SK-N-MC (cell line): ENCODE measurements around the gene ABCG1.

ENCODE experiments used
- DNase-seq: peaks from one replicate; pipeline ENCODE4 v3.0.0-alpha.2; 2011; ENCODE audit warnings: low read depth, low spot score
- H3K27ac ChIP-seq: fragments of 200-600 bp; sonication (generic); 2 replicates; pipeline ENCODE4 v1.5.1; 2016; ENCODE audit warnings: mixed run types
- H3K36me3 ChIP-seq: fragments of 200-600 bp; sonication (generic); 2 replicates; pipeline ENCODE4 v1.6.1; 2017; ENCODE audit warnings: antibody characterized with exemption, low read length, mixed read lengths; ENCODE audit not compliant: insufficient read depth
- H3K4me3 ChIP-seq: fragments of 200-600 bp; sonication (generic); 2 replicates; pipeline ENCODE4 v1.5.1; 2016
- H3K9ac ChIP-seq: fragments of 200-600 bp; sonication (generic); 2 replicates; pipeline ENCODE4 v1.8.0; 2017; ENCODE audit warnings: mixed run types, mixed read lengths; ENCODE audit not compliant: insufficient read length
- H3K9me3 ChIP-seq: fragments of 200-600 bp; sonication (generic); 2 replicates; pipeline ENCODE4 v1.6.1; 2017; ENCODE audit warnings: low read depth, mild to moderate bottlenecking, antibody characterized with exemption, low read length, moderate library complexity, mixed read lengths
- EZH2 ChIP-seq: fragments of 200-600 bp; sonication (generic); IDR thresholded peaks from one replicate; pipeline ENCODE4 v1.6.1; 2017; ENCODE audit warnings: antibody characterized with exemption
- FOXP2 ChIP-seq: optimal IDR thresholded peaks from 2 replicates; pipeline ENCODE3; 2011; ENCODE audit warnings: mild to moderate bottlenecking, moderate library complexity; ENCODE audit not compliant: insufficient read depth; ENCODE audit errors: extremely low read length, control extremely low read depth
- POLR2AphosphoS5 ChIP-seq: IDR thresholded peaks from 2 replicates; pipeline ENCODE4 v1.6.1; 2012; ENCODE audit warnings: mild to moderate bottlenecking, low read depth, low read length, borderline replicate concordance

Gene ABCG1

DNA sequence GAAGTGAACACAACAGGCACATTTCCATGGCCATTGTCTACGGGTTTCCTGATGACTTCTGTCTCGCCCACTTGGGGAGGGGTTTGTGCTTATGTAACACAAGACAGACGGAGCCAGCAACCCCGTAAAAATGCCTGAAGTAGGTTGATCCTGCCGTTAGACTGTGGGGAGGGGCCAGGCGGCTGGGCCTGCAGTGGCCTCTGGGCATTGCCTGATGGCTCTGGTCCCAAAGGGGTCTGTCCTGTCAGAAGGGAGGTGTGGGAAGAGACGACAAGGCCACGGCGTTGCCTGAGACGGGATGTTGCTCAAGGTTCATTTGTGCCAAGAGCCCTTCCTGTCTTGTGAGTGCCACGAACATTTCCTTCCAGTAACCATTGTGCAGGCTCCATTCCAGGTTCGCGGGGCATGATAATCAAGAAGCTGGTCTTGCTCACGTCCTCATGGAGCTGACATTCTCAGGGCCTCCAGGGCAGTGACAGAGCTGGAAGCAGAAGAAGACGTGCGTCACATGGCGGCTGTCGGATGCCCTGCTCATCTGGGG, 44.7 kb downstream of the ABCG1 start:
- Histone ChIP-seq H3K36me3 (no peaks in the 10 kb centered on the region), H3K9ac (peak overlapping the region; percentile 12), H3K27ac (peak overlapping the region; percentile 65), H3K9me3 (no peaks in the 10 kb centered on the region), H3K4me3 (0 out of 2 replicates have a peak overlapping the region, but pooled peaks have one; percentile 13)
- TF ChIP-seq EZH2, result no peak
- TF ChIP-seq POLR2AphosphoS5, result no peak
- no peak for TF ChIP-seq FOXP2
- DNase-seq, result no peak

DNA sequence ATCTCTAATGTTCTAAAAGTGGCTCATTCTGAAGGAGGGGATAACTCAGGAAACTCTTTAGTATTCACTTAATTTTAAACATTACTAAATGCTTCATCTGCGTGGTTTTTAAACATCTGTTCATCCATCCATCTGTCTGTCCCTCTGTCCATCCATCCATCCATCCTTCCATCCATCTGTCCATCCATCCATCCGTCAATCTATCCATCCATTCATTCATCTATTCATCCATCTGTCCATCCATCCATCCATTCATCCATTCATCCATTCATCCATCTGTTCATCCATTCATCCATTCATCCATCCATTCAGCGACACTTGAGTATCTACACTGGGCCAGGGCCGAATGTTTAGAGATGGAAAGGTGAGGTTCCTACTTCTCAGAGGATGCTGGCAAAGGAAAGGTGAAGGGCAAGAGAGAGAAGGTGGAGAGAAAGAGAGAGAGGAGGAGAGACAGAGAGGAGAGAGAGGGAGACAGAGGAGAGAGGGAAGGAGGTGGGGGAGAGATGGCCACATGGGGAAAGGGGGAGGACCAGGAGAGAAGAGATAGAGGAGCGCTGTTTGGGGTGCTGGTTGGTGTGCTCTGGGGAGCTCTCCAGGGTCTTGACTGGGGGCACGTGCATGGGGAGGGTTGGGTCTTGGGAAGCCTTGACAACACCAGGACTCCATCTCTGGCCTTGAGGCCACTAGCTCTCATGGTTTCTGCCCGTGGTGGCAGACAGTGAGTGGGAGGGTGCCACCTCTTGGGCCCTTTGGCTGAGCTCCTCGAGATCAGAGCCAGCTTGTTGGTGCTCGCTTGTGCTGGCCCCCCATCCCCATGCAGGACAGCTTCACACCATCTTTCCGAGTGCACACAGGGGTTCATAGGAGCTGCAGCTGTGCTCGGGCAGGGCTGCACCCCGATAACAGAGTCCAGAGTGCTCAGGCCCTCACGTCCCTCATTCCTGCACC, 45.6 kb downstream of the ABCG1 start:
- Histone ChIP-seq H3K9ac (no peak overlapping the region), H3K27ac (no peak overlapping the region), H3K36me3 (no peaks in the 10 kb centered on the region), H3K9me3 (no peaks in the 10 kb centered on the region), H3K4me3 (no peak overlapping the region)
- DNase-seq, result no peak
- TF ChIP-seq FOXP2 (no peak), EZH2 (no peak), POLR2AphosphoS5 (no peak)

DNA sequence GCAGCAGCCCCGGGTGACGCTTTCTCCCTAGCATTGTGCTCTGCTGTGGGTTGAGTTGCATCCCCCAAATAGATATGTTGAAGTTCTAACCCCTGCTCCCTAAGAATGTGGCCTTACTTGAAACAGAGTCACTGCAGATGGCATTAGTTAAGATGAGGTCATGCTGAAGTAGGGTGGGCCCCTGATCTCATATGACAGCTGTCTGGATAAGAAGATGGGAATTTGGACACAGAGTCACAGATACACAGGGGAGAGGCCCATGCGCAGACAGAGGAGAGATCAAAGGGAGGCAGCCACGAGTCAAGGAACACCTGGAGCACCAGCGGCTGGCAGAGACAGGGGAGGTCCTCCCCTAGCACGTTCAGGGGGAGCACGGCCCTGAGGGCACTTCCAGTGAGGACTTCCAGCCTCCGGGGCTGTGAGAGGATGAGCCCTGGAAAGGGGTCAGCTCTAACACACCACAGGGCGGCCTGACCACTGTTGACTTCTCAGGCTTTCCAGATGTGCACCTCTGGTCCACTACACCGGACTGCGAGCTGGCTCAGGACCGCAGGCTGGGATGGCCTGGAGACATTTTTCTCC, 46.4 kb downstream of the ABCG1 start:
- no peak overlapping the region for H3K9ac ChIP-seq
- H3K9me3 ChIP-seq, result no peaks in the 10 kb centered on the region
- H3K36me3 ChIP-seq, result no peaks in the 10 kb centered on the region
- DNase-seq, result no peak
- H3K4me3 ChIP-seq, result no peak overlapping the region
- TF ChIP-seq POLR2AphosphoS5, result no peak
- TF ChIP-seq EZH2, result no peak
- no peak for TF ChIP-seq FOXP2
- H3K27ac ChIP-seq, result no peak overlapping the region

DNA sequence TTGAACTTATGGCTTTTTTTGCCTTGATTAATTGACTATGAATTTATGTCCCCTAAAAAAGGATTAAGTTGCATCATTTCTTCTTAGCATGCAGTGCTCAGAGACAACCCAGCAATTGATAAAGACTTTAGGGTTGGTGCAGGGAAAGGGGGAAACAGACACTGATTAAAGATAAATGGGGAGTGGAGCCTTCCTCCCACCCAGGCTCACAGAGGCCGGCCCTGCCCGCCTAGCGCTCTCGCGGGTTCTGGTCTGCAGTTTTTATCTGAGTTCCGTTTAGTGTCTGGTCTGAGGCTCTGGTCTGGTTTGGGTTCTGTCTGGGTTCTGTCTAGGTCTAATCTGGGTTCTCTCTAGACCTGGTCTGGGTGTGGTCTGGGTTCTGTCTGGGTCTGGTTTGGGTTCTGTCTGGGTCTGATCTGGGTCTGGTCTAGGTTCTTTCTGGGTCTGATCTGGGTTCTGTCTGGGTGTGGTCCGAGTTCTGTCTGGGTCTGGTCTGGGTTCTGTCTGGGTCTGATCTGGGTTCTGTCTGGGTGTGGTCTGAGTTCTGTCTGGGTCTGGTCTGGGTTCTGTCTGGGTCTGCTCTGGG, 48.1 kb downstream of the ABCG1 start:
- H3K36me3 ChIP-seq, result no peaks in the 10 kb centered on the region
- no peaks in the 10 kb centered on the region for H3K9me3 ChIP-seq
- H3K9ac ChIP-seq, result no peak overlapping the region
- DNase-seq, result no peak
- no peak for TF ChIP-seq FOXP2
- TF ChIP-seq EZH2, result no peak
- TF ChIP-seq POLR2AphosphoS5, result no peak
- H3K27ac ChIP-seq, result no peak overlapping the region
- H3K4me3 ChIP-seq, result no peak overlapping the region

DNA sequence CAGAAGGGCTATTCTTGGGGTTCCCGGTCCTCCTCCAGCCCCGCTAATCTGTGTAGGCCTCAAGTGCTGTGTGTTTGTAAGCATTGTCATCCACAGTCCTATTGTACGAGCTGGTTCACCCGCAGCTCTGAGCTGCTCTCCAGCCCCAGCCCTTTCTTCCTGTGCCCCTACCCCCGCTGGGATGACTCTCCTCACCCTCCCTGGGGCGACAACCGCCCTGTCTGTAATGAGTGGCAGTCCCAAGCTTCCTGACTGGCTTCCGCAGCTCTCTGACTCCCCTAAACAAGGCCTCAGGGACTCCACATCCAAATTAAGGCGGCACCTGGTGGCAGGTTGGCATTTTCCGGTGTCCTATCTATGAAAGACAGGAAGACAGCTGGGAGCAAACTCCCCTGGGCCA, 50.4 kb downstream of the ABCG1 start:
- no peaks in the 10 kb centered on the region for H3K9me3 ChIP-seq
- no peak for DNase-seq
- no peaks in the 10 kb centered on the region for H3K36me3 ChIP-seq
- H3K4me3 ChIP-seq, result no peak overlapping the region
- TF ChIP-seq FOXP2 (no peak), EZH2 (no peak), POLR2AphosphoS5 (no peak)
- H3K27ac ChIP-seq, result no peak overlapping the region
- H3K9ac ChIP-seq, result no peak overlapping the region

DNA sequence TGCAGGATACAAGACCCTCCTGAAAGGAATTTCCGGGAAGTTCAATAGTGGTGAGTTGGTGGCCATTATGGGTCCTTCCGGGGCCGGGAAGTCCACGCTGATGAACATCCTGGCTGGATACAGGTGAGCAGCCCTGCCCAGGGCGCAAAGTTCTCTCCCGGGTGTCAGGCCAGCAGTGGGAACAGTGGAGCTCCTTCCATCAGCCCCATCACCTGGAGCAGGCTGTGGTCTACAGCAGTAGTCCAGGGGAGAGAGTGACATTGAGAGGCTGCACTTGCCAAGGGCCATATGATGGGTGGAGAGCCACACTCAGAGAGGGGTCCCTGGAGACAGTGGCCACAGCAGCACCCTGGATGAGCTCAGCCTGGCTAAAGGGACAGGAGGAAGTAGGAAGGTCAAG, 52.1 kb downstream of the ABCG1 start:
- Histone ChIP-seq H3K36me3 (no peaks in the 10 kb centered on the region), H3K27ac (no peak overlapping the region), H3K4me3 (no peak overlapping the region), H3K9ac (no peak overlapping the region), H3K9me3 (no peaks in the 10 kb centered on the region)
- DNase-seq, result no peak
- TF ChIP-seq FOXP2 (no peak), EZH2 (no peak), POLR2AphosphoS5 (no peak)

DNA sequence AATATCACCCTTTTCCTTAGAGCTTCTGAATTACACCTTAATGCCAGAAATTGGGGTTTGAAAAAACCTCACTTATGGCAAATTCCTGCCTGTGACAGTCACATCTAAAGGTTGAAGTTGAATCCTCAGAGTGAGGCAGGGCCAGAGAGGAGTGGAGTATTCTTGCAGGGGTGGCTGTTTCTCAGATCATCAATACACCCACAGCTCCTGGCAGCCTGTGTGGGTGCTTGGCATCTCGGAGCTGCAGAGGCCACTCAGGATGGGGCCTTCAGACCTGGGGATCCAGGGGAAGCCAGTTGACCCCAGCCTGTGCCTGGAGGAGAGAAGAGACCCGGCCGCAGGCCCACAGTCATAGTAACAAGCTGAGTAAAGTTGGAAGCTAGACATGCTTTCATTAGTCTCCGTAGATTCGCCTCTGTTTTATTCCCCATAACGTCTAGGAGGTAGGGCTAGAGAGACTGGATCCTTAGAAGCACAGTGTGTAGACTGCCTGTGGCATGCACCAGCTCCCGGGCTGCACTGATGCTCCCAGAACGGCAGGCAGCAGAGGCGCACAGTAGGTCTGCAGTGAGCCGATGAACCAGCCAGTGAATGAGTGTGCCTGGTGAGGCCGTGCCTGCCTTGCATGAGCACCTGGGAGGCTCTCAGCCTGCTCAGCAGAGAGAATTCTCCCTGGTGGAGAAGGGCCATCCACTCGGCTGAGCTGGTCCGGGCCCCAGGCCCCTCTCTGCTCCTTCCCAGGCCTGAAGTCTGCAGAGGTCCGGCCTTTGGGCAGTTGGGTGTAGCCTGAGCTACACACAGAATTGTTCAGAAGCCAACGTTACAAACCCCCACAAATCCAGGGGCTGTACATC, 53.4 kb downstream of the ABCG1 start:
- Histone ChIP-seq H3K9ac (no peak overlapping the region), H3K36me3 (no peaks in the 10 kb centered on the region)

More for the DNA sequence above, 53.4 kb downstream of the ABCG1 start:
- no peaks in the 10 kb centered on the region for H3K9me3 ChIP-seq
- no peak for TF ChIP-seq FOXP2
- TF ChIP-seq EZH2, result no peak
- no peak for TF ChIP-seq POLR2AphosphoS5
- DNase-seq, result no peak
- no peak overlapping the region for H3K4me3 ChIP-seq
- no peak overlapping the region for H3K27ac ChIP-seq
